Measurements from ENCODE around the gene ABCB6. TPM values are rescaled to one million over a fixed set of nuclear protein-coding genes. Genes with fewer than 3 reads are reported as not detected.

The ABCB6 gene
- total RNA-seq, 2 donors from 2014 or later = 31.9 to 32.1 TPM

DNA sequence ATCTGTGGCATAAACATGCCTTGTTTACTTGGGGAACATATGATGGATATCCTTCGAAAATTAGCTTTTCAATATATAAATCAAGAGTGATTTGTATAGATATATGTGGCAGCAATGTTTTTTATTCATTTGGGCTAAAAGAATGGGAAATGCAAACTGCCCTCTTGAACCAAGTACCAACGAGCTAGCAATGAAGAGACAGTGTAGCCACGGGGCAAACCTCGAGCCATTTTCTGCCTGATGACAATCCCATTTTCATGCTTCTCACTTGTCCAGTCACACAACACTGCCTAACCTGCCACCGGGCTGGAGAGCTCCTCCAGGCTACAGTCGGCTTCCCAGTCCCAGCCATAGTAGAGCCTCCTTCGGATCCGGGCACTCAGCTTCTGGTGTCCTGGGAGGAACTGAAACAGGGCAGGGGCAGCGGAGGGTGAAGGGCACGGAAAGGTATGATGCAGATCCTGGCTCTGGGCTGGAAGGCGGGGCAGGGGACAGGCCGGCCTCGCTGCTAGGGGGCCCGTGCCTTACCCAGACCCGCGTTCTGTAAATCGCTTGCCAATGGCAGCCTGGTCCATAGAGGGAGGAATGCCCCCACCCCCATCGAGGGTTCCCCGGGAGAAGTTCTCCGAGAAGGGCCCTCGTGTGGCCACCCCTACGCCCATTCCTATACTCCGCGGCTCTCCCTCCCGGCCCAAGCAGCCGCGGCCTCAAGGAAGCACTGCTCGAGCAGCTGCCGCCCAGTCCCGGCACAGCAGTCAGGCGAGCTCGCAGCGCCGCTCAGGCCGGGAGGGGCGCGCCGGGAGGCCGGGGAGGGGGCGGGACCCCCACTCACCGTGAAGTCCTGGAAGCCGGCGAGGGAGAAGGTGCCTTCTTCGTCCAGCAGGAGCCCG is 42.6 kb downstream of the ABCB6 start:
- peak; percentile 39 for DNase-seq (ENCODE audit: low spot score)
- Histone ChIP-seq H3K4me1 (replicated peaks) (peaks cover 11% of the 10 kb centered on the region), H3K27me3 (replicated peaks; ENCODE audit: insufficient read depth) (no peaks in the 10 kb centered on the region), H3K4me3 (peak overlapping the region; percentile 73 to 82), H3K9me3 (no peaks in the 10 kb centered on the region), H3K27ac (peak overlapping the region; percentile 98 to 99), H3K36me3 (peaks cover 0 to 2% of the 10 kb centered on the region in 2 donors)
- 2% methylated on average over 43 of the region's 45 CpGs for WGBS
- no peak for TF ChIP-seq POLR2A (IDR thresholded peaks at IDR 0.05)
- TF ChIP-seq, protein P1, sequence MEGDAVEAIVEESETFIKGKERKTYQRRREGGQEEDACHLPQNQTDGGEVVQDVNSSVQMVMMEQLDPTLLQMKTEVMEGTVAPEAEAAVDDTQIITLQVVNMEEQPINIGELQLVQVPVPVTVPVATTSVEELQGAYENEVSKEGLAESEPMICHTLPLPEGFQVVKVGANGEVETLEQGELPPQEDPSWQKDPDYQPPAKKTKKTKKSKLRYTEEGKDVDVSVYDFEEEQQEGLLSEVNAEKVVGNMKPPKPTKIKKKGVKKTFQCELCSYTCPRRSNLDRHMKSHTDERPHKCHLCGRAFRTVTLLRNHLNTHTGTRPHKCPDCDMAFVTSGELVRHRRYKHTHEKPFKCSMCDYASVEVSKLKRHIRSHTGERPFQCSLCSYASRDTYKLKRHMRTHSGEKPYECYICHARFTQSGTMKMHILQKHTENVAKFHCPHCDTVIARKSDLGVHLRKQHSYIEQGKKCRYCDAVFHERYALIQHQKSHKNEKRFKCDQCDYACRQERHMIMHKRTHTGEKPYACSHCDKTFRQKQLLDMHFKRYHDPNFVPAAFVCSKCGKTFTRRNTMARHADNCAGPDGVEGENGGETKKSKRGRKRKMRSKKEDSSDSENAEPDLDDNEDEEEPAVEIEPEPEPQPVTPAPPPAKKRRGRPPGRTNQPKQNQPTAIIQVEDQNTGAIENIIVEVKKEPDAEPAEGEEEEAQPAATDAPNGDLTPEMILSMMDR (IDR thresholded peaks at IDR 0.05) = peak in 1 of 4 experiments; percentile 5
- intact Hi-C loops (cut with DNase I) = loop anchor here (5.0 to 10.0 kb wide), 3 partner anchors 41 to 339 kb away; partner anchors contain the start of genes ABCB6, ASIC4 and DNPEP

DNA sequence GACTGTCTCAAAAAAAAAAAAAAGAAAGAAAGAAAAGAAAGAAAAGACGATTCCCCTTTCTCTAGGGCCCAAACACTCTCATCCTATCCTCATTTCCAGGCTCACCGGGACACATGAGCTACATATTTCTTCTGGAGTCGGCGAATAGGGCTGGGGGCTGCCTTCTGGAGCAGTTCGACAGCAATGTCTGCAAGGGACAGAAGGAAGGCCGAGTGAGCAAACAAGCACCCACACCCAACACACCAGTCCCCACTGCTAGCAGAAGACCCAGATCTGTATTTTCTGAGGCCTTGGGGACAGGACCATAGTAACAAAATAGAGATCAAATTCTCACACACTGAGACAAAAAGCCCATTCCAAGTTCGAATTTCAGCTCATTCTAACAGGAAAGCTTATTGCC is 43.3 kb downstream of the ABCB6 start:
- 76% methylated on average over 7 of the region's 7 CpGs for WGBS
- no peak for DNase-seq (ENCODE audit: low spot score)
- Histone ChIP-seq H3K4me1 (replicated peaks) (peaks cover 11% of the 10 kb centered on the region), H3K36me3 (no peaks in the 10 kb centered on the region), H3K27ac (peak overlapping the region; percentile 98 to 99), H3K27me3 (replicated peaks; ENCODE audit: insufficient read depth) (no peaks in the 10 kb centered on the region), H3K9me3 (no peaks in the 10 kb centered on the region), H3K4me3 (peak overlapping the region in 1 of 2 donors; percentile 82)
- TF ChIP-seq POLR2AphosphoS5 (IDR thresholded peaks at IDR 0.05) (no peak), POLR2A (IDR thresholded peaks at IDR 0.05) (no peak)
- TF ChIP-seq, protein P1 (IDR thresholded peaks at IDR 0.05) = no peak
- intact Hi-C loops (cut with DNase I) = loop anchor here (5.0 to 10.0 kb wide), 3 partner anchors 42 to 339 kb away; partner anchors contain the start of genes ABCB6, ASIC4 and DNPEP

DNA sequence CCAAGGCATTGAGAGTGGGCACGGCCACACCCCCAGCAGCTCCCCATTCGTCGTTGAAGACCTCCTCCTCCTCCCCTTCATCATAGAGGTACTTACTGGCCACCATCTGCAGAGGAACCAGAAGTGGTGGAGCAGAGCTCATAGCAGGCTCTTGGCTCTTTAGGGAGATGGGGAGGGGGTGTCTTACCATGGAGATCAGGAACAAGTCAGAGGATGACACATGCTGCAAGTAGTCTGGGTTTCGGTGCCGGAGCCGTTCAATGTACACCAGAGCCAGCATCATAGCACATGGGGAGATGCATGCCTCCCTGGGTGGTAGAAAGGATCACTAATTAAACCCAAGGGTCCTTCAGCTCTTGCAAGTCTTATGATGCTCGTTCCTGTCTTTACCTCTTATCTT is 44.0 kb downstream of the ABCB6 start:
- DNase-seq (ENCODE audit: low spot score) = no peak
- intact Hi-C loops (cut with DNase I) = loop anchor here (5.0 to 10.0 kb wide), 3 partner anchors 42 to 340 kb away; partner anchors contain the start of genes ABCB6, ASIC4 and DNPEP
- Histone ChIP-seq H3K27ac (no peak overlapping the region), H3K4me1 (replicated peaks) (peaks cover 11% of the 10 kb centered on the region), H3K4me3 (no peak overlapping the region), H3K36me3 (no peaks in the 10 kb centered on the region), H3K9me3 (no peaks in the 10 kb centered on the region), H3K27me3 (replicated peaks; ENCODE audit: insufficient read depth) (no peaks in the 10 kb centered on the region)
- TF ChIP-seq POLR2AphosphoS5 (IDR thresholded peaks at IDR 0.05) = no peak
- no peak for TF ChIP-seq POLR2A (IDR thresholded peaks at IDR 0.05)
- WGBS = 90% methylated on average over 7 of the region's 7 CpGs

DNA sequence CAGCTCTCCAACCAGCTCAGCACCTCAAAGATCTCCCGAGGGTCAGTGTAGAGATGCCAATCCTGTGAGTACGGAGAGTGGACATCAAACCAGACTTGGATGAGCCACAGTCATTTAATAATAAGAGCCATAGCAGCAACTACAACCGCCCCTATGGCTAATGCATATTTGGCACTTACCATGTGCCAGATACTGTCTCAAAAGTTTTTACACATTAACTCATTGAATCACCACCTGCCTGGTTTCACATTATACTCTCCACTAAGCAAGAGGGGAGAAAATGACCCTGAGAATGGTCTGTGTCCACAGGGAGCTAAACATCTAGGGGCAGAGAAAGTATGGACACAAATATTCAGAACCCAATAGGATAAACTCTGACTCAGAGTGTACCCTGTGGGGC is 44.6 kb downstream of the ABCB6 start:
- Histone ChIP-seq H3K36me3 (no peaks in the 10 kb centered on the region), H3K4me3 (no peak overlapping the region), H3K4me1 (replicated peaks) (peaks cover 10% of the 10 kb centered on the region), H3K27ac (no peak overlapping the region), H3K9me3 (no peaks in the 10 kb centered on the region), H3K27me3 (replicated peaks; ENCODE audit: insufficient read depth) (no peaks in the 10 kb centered on the region)
- TF ChIP-seq, protein P1 (IDR thresholded peaks at IDR 0.05) = no peak
- TF ChIP-seq POLR2AphosphoS5 (IDR thresholded peaks at IDR 0.05) = no peak
- no peak for TF ChIP-seq POLR2A (IDR thresholded peaks at IDR 0.05)
- no peak for DNase-seq (ENCODE audit: low spot score)
- intact Hi-C loops (cut with DNase I) = loop anchor here (10.0 kb wide), 1 partner anchor 341 kb away; the partner anchor contains the start of gene ASIC4
- 92% methylated on average over 3 of the region's 3 CpGs for WGBS

DNA sequence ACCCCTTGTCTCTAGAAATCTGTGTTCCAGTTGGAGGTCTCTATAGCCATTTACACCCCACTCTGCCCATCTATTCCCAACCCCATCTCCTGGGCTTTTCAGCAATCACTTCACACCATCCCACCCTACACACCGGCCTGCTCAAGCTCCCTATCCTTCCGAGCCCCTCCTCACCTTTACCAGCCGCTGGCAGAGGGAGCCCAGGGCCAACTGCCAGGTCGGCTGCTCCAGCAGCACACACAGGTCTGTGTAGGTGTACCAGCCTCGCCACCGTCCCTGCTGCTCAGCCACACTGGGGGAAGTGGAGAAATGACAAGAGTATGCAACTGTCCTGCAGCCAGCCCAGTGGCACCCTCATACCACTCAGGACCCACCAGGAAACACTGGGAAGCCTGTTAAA is 45.6 kb downstream of the ABCB6 start:
- no peak for DNase-seq (ENCODE audit: low spot score)
- no peak overlapping the region for H3K27ac ChIP-seq
- WGBS = 87% methylated on average over 6 of the region's 6 CpGs
- no peaks in the 10 kb centered on the region for H3K36me3 ChIP-seq
- H3K4me3 ChIP-seq = no peak overlapping the region
- no peaks in the 10 kb centered on the region for H3K9me3 ChIP-seq
- intact Hi-C loops (cut with DNase I) = loop anchor here (10.0 kb wide), 1 partner anchor 342 kb away; the partner anchor contains the start of gene ASIC4
- TF ChIP-seq, protein P1 (IDR thresholded peaks at IDR 0.05) = no peak
- TF ChIP-seq POLR2A (IDR thresholded peaks at IDR 0.05) = no peak
- no peak for TF ChIP-seq POLR2AphosphoS5 (IDR thresholded peaks at IDR 0.05)
- H3K27me3 ChIP-seq (replicated peaks; ENCODE audit: insufficient read depth) = no peaks in the 10 kb centered on the region
- H3K4me1 ChIP-seq (replicated peaks) = peaks cover 6% of the 10 kb centered on the region
